ENCODE data around the gene FKBP15.

GRCh38 chr9:113150670-113151611, 70.1 kb downstream of the FKBP15 start, which contains the start of gene SLC31A2:
- TF ChIP-seq, protein P1, sequence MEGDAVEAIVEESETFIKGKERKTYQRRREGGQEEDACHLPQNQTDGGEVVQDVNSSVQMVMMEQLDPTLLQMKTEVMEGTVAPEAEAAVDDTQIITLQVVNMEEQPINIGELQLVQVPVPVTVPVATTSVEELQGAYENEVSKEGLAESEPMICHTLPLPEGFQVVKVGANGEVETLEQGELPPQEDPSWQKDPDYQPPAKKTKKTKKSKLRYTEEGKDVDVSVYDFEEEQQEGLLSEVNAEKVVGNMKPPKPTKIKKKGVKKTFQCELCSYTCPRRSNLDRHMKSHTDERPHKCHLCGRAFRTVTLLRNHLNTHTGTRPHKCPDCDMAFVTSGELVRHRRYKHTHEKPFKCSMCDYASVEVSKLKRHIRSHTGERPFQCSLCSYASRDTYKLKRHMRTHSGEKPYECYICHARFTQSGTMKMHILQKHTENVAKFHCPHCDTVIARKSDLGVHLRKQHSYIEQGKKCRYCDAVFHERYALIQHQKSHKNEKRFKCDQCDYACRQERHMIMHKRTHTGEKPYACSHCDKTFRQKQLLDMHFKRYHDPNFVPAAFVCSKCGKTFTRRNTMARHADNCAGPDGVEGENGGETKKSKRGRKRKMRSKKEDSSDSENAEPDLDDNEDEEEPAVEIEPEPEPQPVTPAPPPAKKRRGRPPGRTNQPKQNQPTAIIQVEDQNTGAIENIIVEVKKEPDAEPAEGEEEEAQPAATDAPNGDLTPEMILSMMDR (IDR thresholded peaks at IDR 0.05), result peak in 3 of 4 experiments; percentile 42 to 50 (median 48)
- TF ChIP-seq POLR2A (IDR thresholded peaks at IDR 0.05), result peak; percentile 48 to 65

All from uterus (tissue), 2 donors.